Esophagus muscularis mucosa (tissue), 4 donors: ENCODE results near the gene CNNM2. TPM values are rescaled to one million over a fixed set of nuclear protein-coding genes. Genes with fewer than 3 reads are reported as not detected.

Experiments
- DNase-seq: peaks from one replicate; pipeline ENCODE4 v3.0.0-alpha.2; 2017; ENCODE audit errors: extremely low spot score
- H3K27ac ChIP-seq, 4 donors: fragments of 200-600 bp; sonication (generic); replicated peaks in 1 of 4; 1 replicate in 3 of 4; 2 replicates in 1 of 4; pipeline ENCODE4 v1.5.1; 2016 to 2019; ENCODE audit warnings: mild to moderate bottlenecking in 1 of 4
- H3K27me3 ChIP-seq, 4 donors: fragments of 200-600 bp; sonication (generic); one replicate each; pipeline versions ENCODE4 v1.5.1 to v1.6.0; 2016 to 2019
- H3K36me3 ChIP-seq, 4 donors: fragments of 200-600 bp; sonication (generic); one replicate each; pipeline ENCODE4 v1.5.1; 2016 to 2019
- H3K4me1 ChIP-seq, 4 donors: fragments of 200-600 bp; sonication (generic); one replicate each; pipeline ENCODE4 v1.5.1; 2016 to 2019
- H3K4me3 ChIP-seq, 4 donors: fragments of 200-600 bp; sonication (generic); 1 replicate in 2 of 4; 2 replicates in 2 of 4; pipeline ENCODE4 v1.5.1; 2016 to 2019; ENCODE audit warnings: mild to moderate bottlenecking in 4 of 4, moderate library complexity in 1 of 4
- H3K9me3 ChIP-seq, 4 donors: fragments of 200-600 bp; sonication (generic); 1 replicate in 3 of 4; 2 replicates in 1 of 4; pipeline ENCODE4 v1.5.1; 2016 to 2019
- CTCF ChIP-seq, 3 experiments: fragments of 200-600 bp in 2 of 3; fragments of 450-650 bp in 1 of 3; sonication (generic) in 2 of 3; IDR thresholded peaks; one replicate each; pipeline ENCODE4 v1.5.1; 2017 to 2019; ENCODE audit warnings: antibody characterized with exemption in 3 of 3, mild to moderate bottlenecking in 2 of 3, moderate library complexity in 1 of 3
- EP300 ChIP-seq: sonication (generic); formaldehyde crosslinking; IDR thresholded peaks from one replicate; pipeline ENCODE4 v1.6.1; 2017; ENCODE audit warnings: antibody characterized with exemption
- POLR2A ChIP-seq: fragments of 450-650 bp; IDR thresholded peaks from one replicate; pipeline ENCODE4 v1.6.1; 2017; ENCODE audit warnings: antibody characterized with exemption, moderate library complexity, mild to moderate bottlenecking, low read depth
- POLR2AphosphoS5 ChIP-seq, 2 donors: sonication (generic); formaldehyde crosslinking; IDR thresholded peaks; one replicate each; pipeline ENCODE4 v1.6.1; 2017; ENCODE audit warnings: antibody characterized with exemption in 2 of 2
- WGBS: methylation state at CpG from one replicate; pipeline ENCODE4 v1.1.5; 2018; 5-methylcytosine and 5-hydroxymethylcytosine counted together
- intact Hi-C: fragments of 100-400 bp; cut with DNase I; formaldehyde crosslinking; loops from one replicate; pipeline ENCODE4 v1.15.1; 2023
- small RNA-seq, 3 donors: library from RNA; depleted of rRNA; stranded (forward); fragments of <200 nt; gene quantifications; one replicate each; pipeline ENCODE3, GENCODE V24; 2016
- total RNA-seq, 4 donors: library from RNA; depleted of rRNA; stranded (reverse); fragments of >200 nt; gene quantifications; one replicate each; pipeline versions ENCODE4 v1.1.0 to v1.2.1, GENCODE V29; 2016

CNNM2 gene
- total RNA-seq, 4 donors from 2014 or later = 4.0 to 9.3 (median 5.4) TPM

DNA sequence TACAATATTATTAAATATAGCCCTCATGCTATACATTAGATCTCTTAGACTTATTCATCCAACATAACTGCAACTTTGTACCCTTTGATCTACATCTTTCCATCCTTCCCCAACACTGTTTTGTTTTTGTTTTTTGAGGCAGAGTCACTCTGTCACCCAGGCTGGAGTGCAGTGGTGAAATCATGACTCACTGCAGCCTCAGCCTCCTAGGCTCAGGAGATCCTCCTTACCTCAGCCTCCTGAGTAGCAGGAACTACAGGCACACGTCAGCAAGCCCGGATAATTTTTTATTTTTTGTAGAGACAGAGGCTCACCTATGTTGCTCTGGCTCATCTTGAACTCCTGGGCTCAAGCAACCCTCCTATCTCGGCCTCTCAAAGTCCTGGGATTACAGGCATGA, 221.7 kb downstream of the CNNM2 start:
- no peak for TF ChIP-seq POLR2AphosphoS5 (IDR thresholded peaks at IDR 0.05)
- no peak for TF ChIP-seq CTCF (IDR thresholded peaks at IDR 0.05)
- no peak for TF ChIP-seq EP300
- TF ChIP-seq POLR2A = no peak
- Histone ChIP-seq H3K4me3 (no peak overlapping the region), H3K27ac (no peak overlapping the region), H3K9me3 (no peaks in the 10 kb centered on the region), H3K4me1 (peaks cover 12 to 25% (median 18%) of the 10 kb centered on the region in 4 donors), H3K36me3 (peaks cover 0 to 56% (median 32%) of the 10 kb centered on the region in 4 donors), H3K27me3 (no peaks in the 10 kb centered on the region)
- intact Hi-C loops = no loop called here
- WGBS = 100% methylated on average over 3 of the region's 3 CpGs
- DNase-seq = no peak

Small RNA genes lying within 50 kb of the gene (small RNA-seq; reads per million reads assigned to genes)
- gene AS3MT (0 reads per million in 3 donors), gene RF00026 (0 reads per million in 3 donors), gene RF02271 (0 reads per million in 3 donors)

Other genes with a start within 250 kb of the CNNM2 start
- 1 to 10 TPM; 7.9 to 9.8 (median 8.4) TPM for gene ARL3, start 203.9 kb upstream of the CNNM2 start, total RNA-seq
- gene SFXN2, start 203.7 kb upstream of the CNNM2 start, total RNA-seq = 1 to 10 TPM; 1.2 to 4.0 (median 2.9) TPM
- 100 to 1,000 TPM in 2 of 4 donors, 10 to 100 TPM in 2; 88.5 to 147 (median 112) TPM for gene WBP1L, start 174.3 kb upstream of the CNNM2 start, total RNA-seq
- gene CYP17A1, start 80.9 kb upstream of the CNNM2 start, total RNA-seq = not detected
- gene BORCS7, start 64.0 kb upstream of the CNNM2 start, total RNA-seq = 10 to 100 TPM; 23.1 to 57.3 (median 36.1) TPM
- gene AS3MT, start 48.8 kb upstream of the CNNM2 start, total RNA-seq = 1 to 10 TPM; 5.1 to 9.3 (median 6.8) TPM